GM12878 (cell line): ENCODE data around the gene PNRC1. TPM values are rescaled to one million over a fixed set of nuclear protein-coding genes. Genes with fewer than 3 reads are reported as not detected.

Experiments used
- ATAC-seq: fragments of 200-7000 bp; cut with Tn5 transposase; 3 replicates; pipeline ENCODE4 v1.9.1; 2020; ENCODE audit warnings: mild to moderate bottlenecking, moderate library complexity
- BruUV-seq: library from RNA; stranded (reverse); fragments of 400-500 nt; replicated peaks from 2 replicates; lab custom pipeline; 2021; lab: Mats Ljungman, UMichigan
- CTCF ChIA-PET: fragments of 300-600 bp; sonication (Branson Sonifier 250); formaldehyde crosslinking; extraction: SDS; loops from one replicate; lab custom pipeline; 2021; ENCODE audit warnings: inconsistent platforms; lab: Yijun Ruan, JAX
- POLR2A ChIA-PET: fragments of 350-600 bp; formaldehyde crosslinking; extraction: SDS; loops from one replicate; lab custom pipeline; 2021; ENCODE audit warnings: inconsistent platforms; lab: Charles Lee
- RAD21 ChIA-PET: fragments of 300-600 bp; sonication (Branson Sonifier 250); formaldehyde crosslinking; loops from one replicate; lab custom pipeline; 2023; ENCODE audit warnings: antibody characterized with exemption; ENCODE audit not compliant: unreplicated experiment; lab: Charles Lee
- SMC1A ChIA-PET: fragments of 300-600 bp; sonication (Branson Sonifier 250); formaldehyde crosslinking; loops from one replicate; lab custom pipeline; 2023; ENCODE audit not compliant: unreplicated experiment, uncharacterized antibody; lab: Charles Lee
- DNase-seq: peaks from one replicate; pipeline ENCODE4 v3.0.0-alpha.2; 2011; ENCODE audit warnings: low read depth, low spot score
- FAIRE-seq: peaks from 3 replicates; lab custom pipeline; 2011; peaks lifted over from hg19 to GRCh38; lab: Jason Lieb, UNC
- H2AFZ ChIP-seq: 2 replicates; pipeline ENCODE4 v1.6.0; 2011; ENCODE audit warnings: low read depth, low read length, control low read depth; ENCODE audit not compliant: control insufficient read depth
- H3K27ac ChIP-seq: 2 replicates; pipeline ENCODE4 v1.5.1; 2011; ENCODE audit warnings: control low read depth; ENCODE audit not compliant: control insufficient read depth, insufficient read depth
- H3K27me3 ChIP-seq, 2 experiments: replicated peaks in 1 of 2; 2 replicates each; pipeline versions ENCODE4 v1.6.0 to v1.6.1; 2011; ENCODE audit warnings: low read length in 1 of 2; ENCODE audit not compliant: control insufficient read depth in 2 of 2, insufficient read depth in 2 of 2
- H3K36me3 ChIP-seq, 2 experiments: 2 replicates each; pipeline ENCODE4 v1.5.1; 2011; ENCODE audit warnings: low read length in 1 of 2; ENCODE audit not compliant: control insufficient read depth in 2 of 2, insufficient read depth in 2 of 2
- H3K4me1 ChIP-seq: 2 replicates; pipeline ENCODE4 v1.6.1; 2011; ENCODE audit warnings: mild to moderate bottlenecking, low read length, moderate library complexity, mixed read lengths; ENCODE audit not compliant: control insufficient read depth, insufficient read depth
- H3K4me2 ChIP-seq: 2 replicates; pipeline ENCODE4 v1.6.0; 2011; ENCODE audit warnings: control low read depth; ENCODE audit not compliant: control insufficient read depth, insufficient read depth
- H3K4me3 ChIP-seq: fragments of 200-600 bp; sonication (generic); 2 replicates; pipeline ENCODE4 v1.5.1; 2016
- H3K79me2 ChIP-seq: 2 replicates; pipeline ENCODE4 v1.6.0; 2011; ENCODE audit warnings: low read length; ENCODE audit not compliant: control insufficient read depth, insufficient read depth
- H3K9ac ChIP-seq: 2 replicates; pipeline ENCODE4 v1.8.0; 2011; ENCODE audit warnings: low read length, control low read depth, mixed read lengths; ENCODE audit not compliant: control insufficient read depth, insufficient read depth
- H3K9me3 ChIP-seq: replicated peaks from 3 replicates; pipeline ENCODE4 v1.5.1; 2011; ENCODE audit warnings: mild to moderate bottlenecking, low read length; ENCODE audit not compliant: control insufficient read depth, insufficient read depth
- H4K20me1 ChIP-seq: 2 replicates; pipeline ENCODE4 v1.6.0; 2011; ENCODE audit not compliant: control insufficient read depth, insufficient read depth
- HDAC6 ChIP-seq: fragments of 200-600 bp; sonication (generic); IDR thresholded peaks from one replicate; pipeline ENCODE4 v1.8.0; 2017; ENCODE audit warnings: antibody characterized with exemption; ENCODE audit not compliant: unreplicated experiment
- IKZF1 ChIP-seq: fragments of 450-650 bp; conservative IDR thresholded peaks from 2 replicates; pipeline ENCODE4 v1.6.1; 2017; ENCODE audit warnings: antibody characterized with exemption, mild to moderate bottlenecking
- JUND ChIP-seq: IDR thresholded peaks from 2 replicates; pipeline ENCODE4 v1.6.1; 2012; ENCODE audit warnings: low read depth, mild to moderate bottlenecking, low read length, improper control_type of control experiment, moderate library complexity
- MTA2 ChIP-seq: fragments of 450-650 bp; IDR thresholded peaks from 2 replicates; pipeline ENCODE4 v1.6.1; 2016; ENCODE audit warnings: low read depth, mild to moderate bottlenecking, moderate library complexity
- MYB ChIP-seq: fragments of 150-350 bp; IDR thresholded peaks from 2 replicates; pipeline ENCODE4 v1.6.1; 2014; ENCODE audit warnings: mild to moderate bottlenecking, low read depth, low read length, borderline replicate concordance
- MYC ChIP-seq: IDR thresholded peaks from 2 replicates; pipeline ENCODE4 v1.6.1; 2011; ENCODE audit warnings: mild to moderate bottlenecking, low read length, moderate library complexity, inconsistent platforms; ENCODE audit not compliant: insufficient read depth, insufficient replicate concordance, insufficient read length, severe bottlenecking
- RFX5 ChIP-seq: IDR thresholded peaks from 2 replicates; pipeline ENCODE4 v1.6.1; 2011; ENCODE audit warnings: low read depth, low read length, improper control_type of control experiment
- SREBF2 ChIP-seq: IDR thresholded peaks from 2 replicates; pipeline ENCODE4 v1.6.1; 2012; ENCODE audit warnings: mild to moderate bottlenecking, low read length
- SUPT20H ChIP-seq: IDR thresholded peaks from 2 replicates; pipeline ENCODE4 v1.6.1; 2011; ENCODE audit warnings: low read depth, mild to moderate bottlenecking, low read length, moderate library complexity, borderline replicate concordance; ENCODE audit not compliant: control insufficient read depth
- YBX1 ChIP-seq: fragments of 450-650 bp; IDR thresholded peaks from 2 replicates; pipeline ENCODE4 v1.6.1; 2016; ENCODE audit warnings: antibody characterized with exemption
- WGBS: methylation state at CpG from one replicate; pipeline ENCODE4 v1.1.6; 2016; ENCODE audit warnings: low lambda C conversion rate; ENCODE audit not compliant: insufficient replicate concordance, insufficient coverage; ENCODE audit errors: missing lambda C conversion rate; 5-methylcytosine and 5-hydroxymethylcytosine counted together
- in situ Hi-C: fragments of 300-500 bp; cut with MboI; formaldehyde crosslinking; loops from 9 replicates; pipeline ENCODE4 v1.14.3; 2018; ENCODE audit warnings: mixed read lengths
- intact Hi-C: fragments of 100-400 bp; cut with micrococcal nuclease; formaldehyde crosslinking; loops from one replicate; pipeline ENCODE4 v1.14.2; 2022; ENCODE audit not compliant: unreplicated experiment
- polyA plus RNA-seq, 11 experiments: library from polyadenylated mRNA; depleted of rRNA in 4 of 11; unstranded in 6 of 11; stranded (reverse) in 5 of 11; fragments of >200 nt; fragmentation: Nextera tagmentation in 4 of 11; fragmentation: Illumina TruSeq in 1 of 11; extraction: Ambion mirVana in 4 of 11; extraction: Trizol in 1 of 11; gene quantifications; 1 replicate in 1 of 11; 2 replicates in 10 of 11; pipeline versions ENCODE4 v1.2.1 to v1.2.3, GENCODE V29; 2011 to 2016; ENCODE audit warnings: inconsistent platforms in 2 of 11, missing spikeins in 2 of 11, low read depth in 1 of 11
- total RNA-seq, 4 experiments: library from RNA; depleted of rRNA in 3 of 4; stranded (reverse); fragments of >200 nt in 3 of 4; fragmentation: Illumina TruSeq in 1 of 4; extraction: Trizol in 1 of 4; gene quantifications; 2 replicates each; pipeline versions ENCODE4 v1.2.1 to v1.2.3, GENCODE V29; 2013 to 2021
- TF ChIP-seq, protein P1 (sequence below): fragments of 450-650 bp; IDR thresholded peaks from 2 replicates; pipeline ENCODE4 v1.6.1; 2016; ENCODE audit warnings: mild to moderate bottlenecking
- TF ChIP-seq, protein P2 (sequence below): fragments of 450-650 bp; formaldehyde crosslinking; IDR thresholded peaks from 2 replicates; pipeline ENCODE4 v1.5.0; 2022; ENCODE audit warnings: mild to moderate bottlenecking, missing genetic modification characterization

Gene PNRC1
- total and polyA plus RNA-seq, 10 of the 15 experiments (the other 5 are each of a cell fraction or from before 2014, with no cell fraction given) = 7.6 to 66.0 (median 33.1) TPM

DNA sequence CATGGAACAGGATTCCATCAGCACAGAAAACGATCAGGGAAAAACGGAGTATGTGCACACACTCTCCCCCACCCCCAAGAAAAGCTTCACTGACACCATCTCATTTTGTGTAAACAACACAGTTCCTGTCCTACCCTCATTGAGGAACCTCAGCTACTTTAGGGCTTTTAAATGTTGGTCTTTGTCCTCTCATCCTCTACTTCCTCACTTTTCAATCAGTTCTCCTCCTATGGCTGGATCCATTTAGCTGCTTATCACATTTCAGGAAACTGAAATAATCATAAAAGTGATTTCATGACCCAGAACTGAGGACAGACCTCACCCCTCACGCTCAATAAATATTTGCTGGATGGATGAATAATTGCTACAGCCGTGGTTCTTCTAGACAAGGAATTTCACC lies 33.1 kb upstream of the PNRC1 start:
- H3K27ac ChIP-seq = no peak overlapping the region
- no peaks in the 10 kb centered on the region for H3K27me3 ChIP-seq
- POLR2A ChIA-PET = no interaction called here
- no peak overlapping the region for H2AFZ ChIP-seq
- no peaks in the 10 kb centered on the region for H4K20me1 ChIP-seq
- intact Hi-C loops (no loop called here), in situ Hi-C loops (no loop called here)
- H3K9me3 ChIP-seq = no peaks in the 10 kb centered on the region
- CTCF ChIA-PET = interaction anchor here (1.3 kb wide), 1 partner anchor 12 kb away, joined by 3 read pairs; no protein-coding TSS in a partner anchor
- WGBS = 20% methylated on average over 4 of the region's 4 CpGs
- H3K4me3 ChIP-seq = no peak overlapping the region
- BruUV-seq = no TSS peak
- ATAC-seq (no peak), DNase-seq (no peak), FAIRE-seq (no peak)
- SMC1A ChIA-PET = interaction anchor here (0.9 kb wide), 1 partner anchor 20 kb away, joined by 3 read pairs; no protein-coding TSS in a partner anchor
- peaks cover 5% of the 10 kb centered on the region; the same call in 1 of the 2 replicates for H3K4me1 ChIP-seq
- H3K79me2 ChIP-seq = no peaks in the 10 kb centered on the region
- no peak overlapping the region for H3K9ac ChIP-seq
- TF ChIP-seq JUND = no peak
- TF ChIP-seq SUPT20H = no peak
- TF ChIP-seq HDAC6 = no peak
- no peak for TF ChIP-seq SREBF2
- no peak for TF ChIP-seq MYC
- TF ChIP-seq MTA2 = no peak
- TF ChIP-seq, protein P1, sequence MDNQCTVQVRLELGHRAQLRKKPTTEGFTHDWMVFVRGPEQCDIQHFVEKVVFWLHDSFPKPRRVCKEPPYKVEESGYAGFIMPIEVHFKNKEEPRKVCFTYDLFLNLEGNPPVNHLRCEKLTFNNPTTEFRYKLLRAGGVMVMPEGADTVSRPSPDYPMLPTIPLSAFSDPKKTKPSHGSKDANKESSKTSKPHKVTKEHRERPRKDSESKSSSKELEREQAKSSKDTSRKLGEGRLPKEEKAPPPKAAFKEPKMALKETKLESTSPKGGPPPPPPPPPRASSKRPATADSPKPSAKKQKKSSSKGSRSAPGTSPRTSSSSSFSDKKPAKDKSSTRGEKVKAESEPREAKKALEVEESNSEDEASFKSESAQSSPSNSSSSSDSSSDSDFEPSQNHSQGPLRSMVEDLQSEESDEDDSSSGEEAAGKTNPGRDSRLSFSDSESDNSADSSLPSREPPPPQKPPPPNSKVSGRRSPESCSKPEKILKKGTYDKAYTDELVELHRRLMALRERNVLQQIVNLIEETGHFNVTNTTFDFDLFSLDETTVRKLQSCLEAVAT = no peak
- TF ChIP-seq MYB = no peak
- no peak for TF ChIP-seq YBX1
- TF ChIP-seq, protein P2, sequence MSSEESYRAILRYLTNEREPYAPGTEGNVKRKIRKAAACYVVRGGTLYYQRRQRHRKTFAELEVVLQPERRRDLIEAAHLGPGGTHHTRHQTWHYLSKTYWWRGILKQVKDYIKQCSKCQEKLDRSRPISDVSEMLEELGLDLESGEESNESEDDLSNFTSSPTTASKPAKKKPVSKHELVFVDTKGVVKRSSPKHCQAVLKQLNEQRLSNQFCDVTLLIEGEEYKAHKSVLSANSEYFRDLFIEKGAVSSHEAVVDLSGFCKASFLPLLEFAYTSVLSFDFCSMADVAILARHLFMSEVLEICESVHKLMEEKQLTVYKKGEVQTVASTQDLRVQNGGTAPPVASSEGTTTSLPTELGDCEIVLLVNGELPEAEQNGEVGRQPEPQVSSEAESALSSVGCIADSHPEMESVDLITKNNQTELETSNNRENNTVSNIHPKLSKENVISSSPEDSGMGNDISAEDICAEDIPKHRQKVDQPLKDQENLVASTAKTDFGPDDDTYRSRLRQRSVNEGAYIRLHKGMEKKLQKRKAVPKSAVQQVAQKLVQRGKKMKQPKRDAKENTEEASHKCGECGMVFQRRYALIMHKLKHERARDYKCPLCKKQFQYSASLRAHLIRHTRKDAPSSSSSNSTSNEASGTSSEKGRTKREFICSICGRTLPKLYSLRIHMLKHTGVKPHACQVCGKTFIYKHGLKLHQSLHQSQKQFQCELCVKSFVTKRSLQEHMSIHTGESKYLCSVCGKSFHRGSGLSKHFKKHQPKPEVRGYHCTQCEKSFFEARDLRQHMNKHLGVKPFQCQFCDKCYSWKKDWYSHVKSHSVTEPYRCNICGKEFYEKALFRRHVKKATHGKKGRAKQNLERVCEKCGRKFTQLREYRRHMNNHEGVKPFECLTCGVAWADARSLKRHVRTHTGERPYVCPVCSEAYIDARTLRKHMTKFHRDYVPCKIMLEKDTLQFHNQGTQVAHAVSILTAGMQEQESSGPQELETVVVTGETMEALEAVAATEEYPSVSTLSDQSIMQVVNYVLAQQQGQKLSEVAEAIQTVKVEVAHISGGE (CRISPR knock-in tag) = no peak
- no peak for TF ChIP-seq IKZF1
- TF ChIP-seq RFX5 = no peak
- H3K4me2 ChIP-seq = no peak overlapping the region
- RAD21 ChIA-PET = no interaction called here
- no peaks in the 10 kb centered on the region for H3K36me3 ChIP-seq
